Thymus (tissue), 11 donors: ENCODE data around the gene DCDC2. TPM values are rescaled to one million over a fixed set of nuclear protein-coding genes. Genes with fewer than 3 reads are reported as not detected.
"Not testable (repeated sequence)": the region's sequence is repeated elsewhere in the genome, so short reads cannot be mapped to it uniquely, and the experiment has no call there.

Experiments
- DNase-seq, 9 donors: peaks; one replicate each; pipeline ENCODE4 v3.0.0-alpha.2; 2013; ENCODE audit warnings: low spot score in 9 of 9, low read depth in 6 of 9, missing footprints in 1 of 9
- H3K27ac ChIP-seq, 2 donors: one replicate each; pipeline ENCODE4 v1.5.1; 2013; ENCODE audit warnings: control low read depth in 1 of 2, low read depth in 1 of 2, low read length in 1 of 2, mild to moderate bottlenecking in 1 of 2, moderate library complexity in 1 of 2
- H3K27me3 ChIP-seq, 2 donors: one replicate each; pipeline ENCODE4 v1.5.1; 2013; ENCODE audit warnings: low read length in 1 of 2; ENCODE audit not compliant: control insufficient read depth in 2 of 2, insufficient read depth in 1 of 2
- H3K36me3 ChIP-seq, 2 donors: one replicate each; pipeline ENCODE4 v1.5.1; 2013; ENCODE audit warnings: low read length in 1 of 2, mild to moderate bottlenecking in 1 of 2, moderate library complexity in 1 of 2; ENCODE audit not compliant: control insufficient read depth in 2 of 2, insufficient read depth in 2 of 2
- H3K4me1 ChIP-seq, 2 donors: one replicate each; pipeline ENCODE4 v1.5.1; 2013; ENCODE audit warnings: low read length in 2 of 2; ENCODE audit not compliant: control insufficient read depth in 2 of 2, insufficient read depth in 2 of 2
- H3K4me3 ChIP-seq, 2 donors: one replicate each; pipeline ENCODE4 v1.5.1; 2013; ENCODE audit warnings: low read length in 2 of 2, control low read depth in 1 of 2, mild to moderate bottlenecking in 1 of 2
- H3K9me3 ChIP-seq, 2 donors: one replicate each; pipeline ENCODE4 v1.5.1; 2013; ENCODE audit warnings: low read length in 1 of 2, mild to moderate bottlenecking in 1 of 2; ENCODE audit not compliant: control insufficient read depth in 2 of 2, insufficient read depth in 1 of 2
- WGBS: extraction: QIAGEN DNeasy Blood & Tissue Kit; methylation state at CpG from one replicate; pipeline ENCODE4 v1.1.7; 2013; 5-methylcytosine and 5-hydroxymethylcytosine counted together
- polyA plus RNA-seq: library from polyadenylated mRNA; stranded (reverse); fragments of 200-250 nt; gene quantifications from one replicate; pipeline ENCODE4 v1.2.3, GENCODE V29; 2013
- total RNA-seq: library from RNA; stranded (reverse); fragments of 120-200 nt; gene quantifications from one replicate; pipeline ENCODE4 v1.2.4, GENCODE V29; 2013
- donor health status: healthy.

Gene DCDC2
- total and polyA plus RNA-seq, 2 donors = 0.19 to 0.25 TPM

DNA sequence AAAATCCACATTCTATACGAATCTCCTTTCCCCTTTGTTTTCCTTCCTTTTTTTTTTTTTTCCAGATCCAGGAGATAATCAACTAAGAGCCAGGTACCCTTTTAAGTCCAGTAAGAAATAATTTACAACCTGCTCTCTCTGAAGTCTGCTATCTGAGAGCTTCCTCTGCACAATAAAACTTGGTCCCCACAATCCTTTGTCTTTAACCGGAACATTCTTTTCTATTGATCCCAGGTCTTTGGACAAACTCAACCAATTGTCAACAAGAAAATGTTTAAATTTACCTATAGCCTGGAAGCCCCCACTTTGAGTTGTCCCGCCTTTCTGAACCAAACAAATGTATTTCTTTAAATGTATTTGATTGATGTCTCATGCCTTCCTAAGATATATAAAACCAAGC lies 35.4 kb downstream of the DCDC2 start:
- not testable (repeated sequence) for H3K4me1 ChIP-seq, H3K27ac ChIP-seq, DNase-seq, H3K36me3 ChIP-seq, H3K4me3 ChIP-seq, H3K9me3 ChIP-seq, H3K27me3 ChIP-seq
- WGBS = 84% methylated on average over 3 of the region's 3 CpGs

DNA sequence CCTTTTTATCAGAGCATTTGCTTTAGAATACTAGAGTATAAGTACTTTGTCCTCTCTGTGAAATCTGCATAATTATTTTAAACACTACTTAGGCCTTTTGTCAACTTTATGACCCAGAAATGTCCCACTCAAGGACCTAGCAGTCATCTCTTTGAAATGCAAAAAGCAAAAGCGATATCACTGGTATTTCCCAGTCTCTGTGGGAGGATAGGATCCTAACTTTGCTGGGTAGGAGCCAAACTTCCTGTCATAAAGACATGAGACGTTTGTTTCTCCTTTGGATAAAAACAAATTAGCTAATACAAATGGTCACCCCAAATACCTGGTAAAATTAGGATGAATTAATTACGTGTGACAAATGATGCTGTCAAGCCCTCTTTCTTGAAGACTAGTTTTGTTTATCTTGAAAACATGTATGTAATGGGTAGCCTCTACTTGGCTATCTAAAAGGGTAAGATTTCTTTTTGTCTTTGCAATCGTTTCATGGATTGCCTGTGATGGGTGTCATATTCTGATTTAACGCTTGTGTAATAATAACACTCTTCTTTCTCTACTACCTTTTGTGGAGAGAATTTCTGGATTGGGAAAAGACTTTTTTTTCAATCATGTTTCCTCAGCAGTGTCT lies 36.2 kb downstream of the DCDC2 start:
- Histone ChIP-seq H3K4me3 (no peak overlapping the region), H3K4me1 (no peaks in the 10 kb centered on the region), H3K36me3 (no peaks in the 10 kb centered on the region), H3K27me3 (no peaks in the 10 kb centered on the region), H3K9me3 (no peaks in the 10 kb centered on the region), H3K27ac (no peak overlapping the region)
- WGBS = 78% methylated on average over 5 of the region's 5 CpGs
- no peak for DNase-seq

DNA sequence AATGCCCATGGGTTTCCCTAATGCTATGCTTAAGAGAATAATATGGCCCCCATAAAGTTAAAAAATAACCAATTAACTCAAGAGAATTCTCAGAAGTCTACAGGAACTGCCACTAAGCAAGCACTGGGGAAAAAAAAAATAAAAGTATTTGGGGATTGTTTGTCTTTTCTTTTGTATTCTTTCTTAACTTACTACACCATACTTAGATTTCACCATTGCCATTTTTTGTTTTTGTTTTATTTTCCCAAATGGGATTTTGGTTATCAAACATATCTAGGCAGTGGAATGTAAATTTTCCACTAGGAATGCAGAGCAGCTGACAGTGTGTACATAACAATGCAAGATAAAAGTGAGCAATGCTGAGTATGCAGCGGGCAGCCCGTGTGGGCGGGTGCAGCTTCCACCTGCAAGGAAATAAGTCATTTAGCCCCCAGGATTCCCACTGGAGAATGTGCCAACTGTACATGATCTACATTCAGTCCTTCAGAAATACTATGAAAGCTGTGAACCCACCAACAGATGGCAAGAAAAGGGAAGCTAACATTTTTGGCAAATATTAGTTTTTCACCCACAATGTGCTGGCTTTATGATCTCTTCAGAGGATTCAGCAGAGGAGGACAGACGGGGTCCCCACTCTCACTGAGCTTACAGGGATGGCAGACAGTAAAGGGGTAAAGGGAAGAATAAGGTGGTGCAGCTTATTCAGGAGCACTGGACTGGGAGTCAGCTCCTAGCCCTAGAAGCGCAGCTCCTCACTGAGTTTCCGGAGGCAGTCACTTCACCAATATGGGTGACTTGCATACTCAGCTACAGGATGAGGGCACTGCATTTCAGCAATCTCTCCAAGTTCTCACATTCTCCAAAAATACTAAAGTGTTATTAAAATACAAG lies 44.4 kb downstream of the DCDC2 start:
- no peak for DNase-seq
- no peaks in the 10 kb centered on the region for H3K27me3 ChIP-seq
- H3K36me3 ChIP-seq = no peaks in the 10 kb centered on the region
- no peaks in the 10 kb centered on the region for H3K4me1 ChIP-seq
- H3K27ac ChIP-seq = no peak overlapping the region
- H3K4me3 ChIP-seq = no peak overlapping the region
- 87% methylated on average over 6 of the region's 6 CpGs for WGBS
- H3K9me3 ChIP-seq = no peaks in the 10 kb centered on the region

DNA sequence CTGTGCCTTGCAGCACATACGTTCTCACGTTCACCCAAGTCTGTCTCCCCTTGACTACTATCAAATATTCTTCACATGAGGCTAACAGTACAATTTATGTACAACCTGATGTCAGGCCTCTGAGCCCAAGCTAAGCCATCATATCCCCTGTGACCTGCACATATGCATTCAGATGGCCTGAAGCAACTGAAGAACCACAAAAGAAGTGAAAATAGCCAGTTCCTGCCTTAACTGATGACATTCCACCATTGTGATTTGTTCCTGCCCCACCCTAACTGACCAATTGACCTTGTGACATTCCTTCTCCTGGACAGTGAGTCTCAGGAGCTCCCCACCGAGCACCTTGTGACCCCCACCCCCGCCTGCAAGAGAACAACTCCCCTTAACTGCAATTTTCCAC lies 46.1 kb downstream of the DCDC2 start:
- WGBS = 96% methylated on average over 4 of the region's 4 CpGs

DNA sequence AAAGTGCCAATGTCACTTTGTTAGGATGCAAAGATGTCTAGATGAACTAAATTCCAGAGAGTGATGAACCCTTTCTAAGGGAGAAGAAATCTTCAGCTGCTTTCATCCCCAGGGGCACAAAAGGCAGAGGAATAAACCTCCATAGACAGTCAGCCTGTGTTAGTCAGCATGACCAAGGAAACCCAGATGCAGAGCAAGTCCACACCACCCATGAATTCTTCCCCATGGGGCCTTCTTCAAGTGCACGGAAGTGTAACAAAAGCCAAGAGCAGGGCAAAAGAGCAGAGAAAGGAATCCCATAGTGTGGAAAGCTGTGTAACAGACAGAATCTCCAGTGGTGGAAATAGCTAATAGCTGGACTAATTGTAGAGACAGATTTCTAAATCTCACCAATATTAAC lies 50.0 kb downstream of the DCDC2 start:
- no peak overlapping the region for H3K27ac ChIP-seq
- H3K4me3 ChIP-seq = no peak overlapping the region
- no peaks in the 10 kb centered on the region for H3K4me1 ChIP-seq
- 96% methylated on average over 1 of the region's 1 CpG for WGBS
- no peak for DNase-seq
- no peaks in the 10 kb centered on the region for H3K27me3 ChIP-seq
- no peaks in the 10 kb centered on the region for H3K36me3 ChIP-seq
- no peaks in the 10 kb centered on the region for H3K9me3 ChIP-seq

More for the DNA sequence above, 46.1 kb downstream of the DCDC2 start:
- H3K27ac ChIP-seq, H3K27me3 ChIP-seq, H3K9me3 ChIP-seq, DNase-seq, H3K4me3 ChIP-seq, H3K36me3 ChIP-seq, H3K4me1 ChIP-seq: not testable (repeated sequence)

DNA sequence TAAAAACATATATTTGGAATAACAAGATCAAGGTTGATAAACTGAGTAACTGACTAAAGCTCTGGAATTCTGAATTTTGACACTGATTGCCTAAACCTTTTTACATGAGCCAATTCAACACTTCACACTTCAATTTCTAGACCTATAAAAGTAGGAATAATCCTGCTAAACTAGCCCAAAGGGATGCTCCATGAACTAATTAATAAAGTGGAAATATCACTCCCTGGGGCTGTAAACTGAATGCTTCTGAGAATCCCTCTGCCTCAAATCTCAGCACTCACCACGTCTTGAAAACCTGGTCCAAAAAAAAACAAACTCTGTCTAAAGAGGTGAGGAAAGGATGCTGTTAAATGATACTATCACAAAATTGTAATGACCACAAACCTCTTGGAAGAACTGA lies 50.9 kb downstream of the DCDC2 start:
- no peaks in the 10 kb centered on the region for H3K27me3 ChIP-seq
- 92% methylated on average over 1 of the region's 1 CpG for WGBS
- no peak for DNase-seq
- no peak overlapping the region for H3K4me3 ChIP-seq
- no peaks in the 10 kb centered on the region for H3K9me3 ChIP-seq
- H3K4me1 ChIP-seq = no peaks in the 10 kb centered on the region
- H3K27ac ChIP-seq = no peak overlapping the region
- no peaks in the 10 kb centered on the region for H3K36me3 ChIP-seq

DNA sequence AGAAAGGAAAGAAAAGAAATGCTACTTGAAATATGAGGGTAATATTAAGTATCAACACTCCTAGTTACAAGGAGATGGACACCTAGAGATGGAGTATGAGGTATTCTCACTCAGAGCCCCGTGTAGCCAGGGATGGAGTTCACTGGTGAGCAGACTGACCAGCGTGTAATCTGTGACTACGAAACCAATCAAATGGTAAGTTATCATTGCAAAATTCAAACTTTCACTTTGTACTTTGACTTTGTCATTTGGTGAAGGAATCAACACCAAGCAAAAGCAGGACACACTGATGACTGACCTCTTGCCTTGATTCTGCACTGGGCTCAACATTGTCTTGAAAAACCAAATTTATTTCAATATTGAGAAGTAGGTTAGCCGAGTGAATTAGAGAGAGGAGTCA lies 51.8 kb downstream of the DCDC2 start:
- no peaks in the 10 kb centered on the region for H3K9me3 ChIP-seq
- DNase-seq = no peak
- no peak overlapping the region for H3K27ac ChIP-seq
- no peaks in the 10 kb centered on the region for H3K4me1 ChIP-seq
- no peak overlapping the region for H3K4me3 ChIP-seq
- H3K27me3 ChIP-seq = no peaks in the 10 kb centered on the region
- H3K36me3 ChIP-seq = no peaks in the 10 kb centered on the region
- WGBS = 96% methylated on average over 4 of the region's 4 CpGs

DNA sequence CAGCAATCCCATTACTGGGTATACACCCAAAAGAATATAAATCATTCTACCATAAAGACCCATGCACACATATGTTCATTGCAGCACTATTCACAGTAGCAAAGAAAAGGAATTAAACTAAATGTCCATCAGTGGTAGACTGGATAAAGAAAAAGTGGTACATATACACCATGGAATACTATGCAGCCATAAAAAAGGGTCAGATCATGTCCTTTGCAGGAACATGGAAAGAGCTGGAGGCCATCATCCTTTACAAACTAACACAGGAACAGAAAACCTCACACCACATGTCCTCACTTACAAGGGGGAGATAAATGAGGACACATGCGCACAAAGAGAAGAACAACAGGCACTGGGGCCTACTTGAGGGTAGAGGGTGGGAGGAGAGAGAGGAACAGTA lies 60.9 kb downstream of the DCDC2 start:
- H3K4me1 ChIP-seq = no peaks in the 10 kb centered on the region
- 95% methylated on average over 1 of the region's 1 CpG for WGBS
- no peaks in the 10 kb centered on the region for H3K36me3 ChIP-seq
- no peak for DNase-seq
- H3K27ac ChIP-seq = no peak overlapping the region
- H3K4me3 ChIP-seq = no peak overlapping the region
- no peaks in the 10 kb centered on the region for H3K27me3 ChIP-seq
- H3K9me3 ChIP-seq = peaks cover 0 to 2% of the 10 kb centered on the region in 2 donors

DNA sequence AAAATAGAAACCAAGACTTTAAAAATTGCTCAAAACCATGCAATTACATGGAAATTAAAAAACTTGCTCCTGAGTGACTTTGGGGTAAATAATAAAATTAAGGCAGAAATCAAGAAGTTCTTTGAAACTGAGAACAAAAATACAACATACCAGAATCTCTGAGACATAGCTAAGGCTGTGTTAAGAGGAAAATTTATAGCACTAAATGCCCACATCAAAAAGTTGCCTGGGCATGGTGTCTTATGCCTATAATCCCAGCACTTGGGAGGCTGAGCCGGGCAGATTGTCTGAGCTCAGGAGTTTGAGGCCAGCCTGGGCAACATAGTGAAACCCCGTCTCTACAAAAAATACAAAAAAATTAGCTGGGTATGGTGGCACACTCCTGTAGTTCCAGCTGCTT lies 64.0 kb downstream of the DCDC2 start:
- not testable (repeated sequence) for H3K9me3 ChIP-seq, H3K4me3 ChIP-seq, H3K36me3 ChIP-seq, H3K4me1 ChIP-seq, H3K27me3 ChIP-seq, H3K27ac ChIP-seq, DNase-seq
- WGBS = 94% methylated on average over 2 of the region's 2 CpGs
